Retinal pigment epithelial cell (primary cell): ENCODE results near the gene NUP214.
"Not testable (repeated sequence)": the region's sequence is repeated elsewhere in the genome, so short reads cannot be mapped to it uniquely, and the experiment has no call there.

Source experiments
- DNase-seq: peaks from one replicate; pipeline ENCODE4 v3.0.0-alpha.2; 2010; ENCODE audit warnings: low read depth
- H3K4me3 ChIP-seq: 2 replicates; pipeline ENCODE4 v1.5.1; 2011; ENCODE audit warnings: mild to moderate bottlenecking, low read length, control low read depth, moderate library complexity
- CTCF ChIP-seq: conservative IDR thresholded peaks from 2 replicates; pipeline ENCODE4 v1.5.1; 2011; ENCODE audit warnings: low read depth, low read length, control low read depth, inconsistent platforms

NUP214 gene

DNA sequence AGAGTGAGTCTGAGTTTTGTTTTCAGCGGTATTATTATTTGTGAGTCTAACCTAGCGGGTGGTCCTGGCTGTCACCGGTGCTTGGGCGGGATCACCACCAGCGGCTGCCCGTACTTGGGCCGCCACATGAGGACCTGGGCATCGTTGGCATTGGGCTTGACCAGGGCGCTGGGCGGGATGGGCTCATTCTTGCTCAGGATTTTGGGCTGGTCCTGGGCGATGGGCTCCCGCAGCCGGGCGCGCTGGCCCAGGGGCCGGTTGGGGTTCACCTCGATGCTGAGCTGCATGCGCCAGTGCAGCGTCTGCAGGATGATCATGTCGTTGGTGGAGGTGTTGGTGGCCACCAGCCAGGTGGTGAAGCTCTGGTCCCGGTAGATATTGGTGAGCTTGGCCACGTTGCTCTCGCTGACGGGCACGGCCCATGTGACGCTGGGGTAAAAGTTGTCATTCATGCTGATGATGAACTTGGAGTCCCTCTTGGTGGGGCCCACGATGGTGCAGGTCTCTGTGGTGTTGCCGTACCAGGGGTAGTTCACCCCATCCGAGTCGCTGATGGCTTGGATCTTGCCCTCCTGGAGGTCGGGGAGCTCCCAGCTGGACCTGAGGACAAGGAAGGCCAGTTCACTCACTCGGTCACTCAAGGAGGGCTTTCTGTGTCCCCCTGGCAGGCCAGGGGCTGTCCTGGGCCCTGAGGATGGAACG is 135.5 kb downstream of the NUP214 start:
- H3K4me3 ChIP-seq: no peak overlapping the region
- DNase-seq: no peak
- no peak for TF ChIP-seq CTCF

- no peak for DNase-seq
- H3K4me3 ChIP-seq: no peak overlapping the region
- no peak for TF ChIP-seq CTCF
Measured at GRCh38 chr9:131262327-131263032, 137.1 kb downstream of the NUP214 start.

DNA sequence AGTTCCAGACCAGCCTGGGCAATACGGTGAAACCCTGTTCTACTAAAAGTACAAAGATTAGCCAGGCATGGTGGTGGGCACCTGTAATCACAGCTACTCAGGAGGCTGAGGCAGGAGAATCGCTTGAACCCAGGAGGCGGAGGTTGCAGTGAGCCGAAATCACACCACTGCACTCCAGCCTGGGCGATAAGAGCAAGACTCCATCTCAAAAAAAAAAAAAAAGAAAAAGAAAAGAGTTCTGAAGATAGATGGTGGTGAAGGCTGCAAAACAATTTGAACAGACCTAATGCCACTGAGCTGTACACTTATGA is 137.6 kb downstream of the NUP214 start:
- not testable (repeated sequence) for H3K4me3 ChIP-seq, DNase-seq

DNA sequence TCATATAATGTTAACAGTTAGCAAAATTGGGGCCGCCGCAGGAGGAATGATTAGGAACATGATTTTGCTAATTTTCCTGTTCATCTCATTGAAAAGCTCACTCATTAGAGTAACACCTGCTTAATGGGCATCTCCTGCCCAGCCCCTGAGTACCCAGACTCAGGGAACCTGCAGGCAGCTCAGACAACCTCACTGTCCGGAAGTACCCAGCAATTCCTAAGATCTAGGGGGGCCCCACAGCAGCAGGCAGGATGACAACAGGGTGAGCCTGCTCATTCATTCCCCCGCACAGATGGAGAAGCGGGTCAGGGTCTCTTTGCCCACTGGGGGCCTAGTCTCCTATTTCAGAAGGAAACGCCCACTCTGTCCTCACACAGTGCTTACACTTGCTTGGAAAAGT is 138.3 kb downstream of the NUP214 start:
- no peak overlapping the region for H3K4me3 ChIP-seq
- TF ChIP-seq CTCF: no peak
- DNase-seq: no peak

- no peak overlapping the region for H3K4me3 ChIP-seq
- TF ChIP-seq CTCF: no peak
- DNase-seq: no peak
Measured at GRCh38 chr9:131264231-131264630, 138.8 kb downstream of the NUP214 start.

GRCh38 chr9:131266266-131267229 is 141.2 kb downstream of the NUP214 start:
- no peak for DNase-seq
- H3K4me3 ChIP-seq: no peak overlapping the region
- no peak for TF ChIP-seq CTCF
